CD1c-positive myeloid dendritic cell (primary cell): Measurements from ENCODE around the gene MRTFA.
A peak's percentile ranks its signal among the peaks of the same experiment; 100 is the strongest.
"Not testable (repeated sequence)": the region's sequence is repeated elsewhere in the genome, so short reads cannot be mapped to it uniquely, and the experiment has no call there.

Source experiments
- DNase-seq: peaks from one replicate; pipeline ENCODE4 v3.0.0-alpha.2; 2016; ENCODE audit errors: extremely low spot score

The MRTFA gene

GRCh38 chr22:40627612-40628011 lies 8.9 kb downstream of the MRTFA start:
- no peak for DNase-seq

- no peak for DNase-seq
Observed at GRCh38 chr22:40626851-40627250, 9.7 kb downstream of the MRTFA start.

GRCh38 chr22:40625794-40626193 lies 10.7 kb downstream of the MRTFA start:
- not testable (repeated sequence) for DNase-seq

GRCh38 chr22:40625281-40625680 lies 11.2 kb downstream of the MRTFA start:
- not testable (repeated sequence) for DNase-seq

- no peak for DNase-seq
Observed at GRCh38 chr22:40624770-40625169, 11.7 kb downstream of the MRTFA start.

- DNase-seq = peak; percentile 77
Observed at GRCh38 chr22:40621309-40622151, 15.0 kb downstream of the MRTFA start.

- DNase-seq = peak; percentile 29
Observed at GRCh38 chr22:40620464-40621046, 16.0 kb downstream of the MRTFA start.

GRCh38 chr22:40618400-40618799 lies 18.1 kb downstream of the MRTFA start:
- no peak for DNase-seq

GRCh38 chr22:40616578-40616977 lies 19.9 kb downstream of the MRTFA start:
- DNase-seq = no peak

GRCh38 chr22:40613067-40613466 lies 23.5 kb downstream of the MRTFA start:
- DNase-seq = no peak

GRCh38 chr22:40612291-40612751 lies 24.2 kb downstream of the MRTFA start:
- DNase-seq = no peak

- no peak for DNase-seq
Observed at GRCh38 chr22:40611606-40612005, 24.9 kb downstream of the MRTFA start.

GRCh38 chr22:40610329-40610850 lies 26.1 kb downstream of the MRTFA start:
- no peak for DNase-seq

GRCh38 chr22:40609216-40609615 lies 27.3 kb downstream of the MRTFA start:
- no peak for DNase-seq

- no peak for DNase-seq
Observed at GRCh38 chr22:40607506-40607905, 29.0 kb downstream of the MRTFA start.

GRCh38 chr22:40606306-40606705 lies 30.2 kb downstream of the MRTFA start:
- DNase-seq = no peak

- no peak for DNase-seq
Observed at GRCh38 chr22:40605761-40606160, 30.8 kb downstream of the MRTFA start.

GRCh38 chr22:40603088-40603605 lies 33.4 kb downstream of the MRTFA start:
- DNase-seq = no peak

GRCh38 chr22:40602231-40602630 lies 34.3 kb downstream of the MRTFA start:
- no peak for DNase-seq

- DNase-seq = no peak
Observed at GRCh38 chr22:40599731-40600130, 36.8 kb downstream of the MRTFA start.

GRCh38 chr22:40598712-40599111 lies 37.8 kb downstream of the MRTFA start:
- DNase-seq = not testable (repeated sequence)

- DNase-seq = no peak
Observed at GRCh38 chr22:40597526-40598430, 38.7 kb downstream of the MRTFA start.
